Tibial nerve (tissue), 4 donors: Measurements from ENCODE around the gene TTC39B. TPM values are rescaled to one million over a fixed set of nuclear protein-coding genes. Genes with fewer than 3 reads are reported as not detected.
A peak's percentile ranks its signal among the peaks of the same experiment; 100 is the strongest.

Experiments used
- DNase-seq, 2 donors: peaks; one replicate each; pipeline ENCODE4 v3.0.0-alpha.2; 2019; ENCODE audit warnings: low spot score in 2 of 2
- H3K27ac ChIP-seq, 4 donors: fragments of 200-600 bp; sonication (generic) in 3 of 4; one replicate each; pipeline ENCODE4 v1.5.1; 2017 to 2019; ENCODE audit warnings: mild to moderate bottlenecking in 1 of 4
- H3K27me3 ChIP-seq, 2 donors: fragments of 200-600 bp; sonication (generic) in 1 of 2; one replicate each; pipeline versions ENCODE4 v1.5.1 to v1.6.0; 2017 to 2019
- H3K36me3 ChIP-seq, 3 donors: fragments of 200-600 bp; sonication (generic); one replicate each; pipeline ENCODE4 v1.5.1; 2018 to 2019
- H3K4me1 ChIP-seq, 4 donors: fragments of 200-600 bp; sonication (generic) in 3 of 4; one replicate each; pipeline ENCODE4 v1.5.1; 2017 to 2019
- H3K4me3 ChIP-seq, 4 donors: fragments of 200-600 bp; sonication (generic) in 3 of 4; one replicate each; pipeline ENCODE4 v1.5.1; 2017 to 2019; ENCODE audit warnings: mild to moderate bottlenecking in 1 of 4, moderate library complexity in 1 of 4
- H3K9me3 ChIP-seq, 4 donors: fragments of 200-600 bp; sonication (generic) in 3 of 4; one replicate each; pipeline ENCODE4 v1.5.1; 2017 to 2019
- EP300 ChIP-seq, 2 donors: sonication (generic); formaldehyde crosslinking; IDR thresholded peaks; one replicate each; pipeline ENCODE4 v1.6.1; 2017; ENCODE audit warnings: antibody characterized with exemption in 2 of 2, mild to moderate bottlenecking in 1 of 2
- POLR2A ChIP-seq, 2 donors: fragments of 450-650 bp; IDR thresholded peaks; one replicate each; pipeline ENCODE4 v1.6.1; 2017; ENCODE audit warnings: antibody characterized with exemption in 2 of 2, mild to moderate bottlenecking in 2 of 2, moderate library complexity in 2 of 2
- WGBS, 2 donors: methylation state at CpG; one replicate each; pipeline ENCODE4 v1.1.5; 2018; 5-methylcytosine and 5-hydroxymethylcytosine counted together
- total RNA-seq, 4 donors: library from RNA; depleted of rRNA; stranded (reverse); fragments of >200 nt; gene quantifications; one replicate each; pipeline ENCODE4 v1.1.0, GENCODE V29; 2016
- TF ChIP-seq, protein P1 (sequence below), 5 experiments: fragments of 200-600 bp in 3 of 5; fragments of 450-650 bp in 2 of 5; sonication (generic) in 3 of 5; IDR thresholded peaks; one replicate each; pipeline ENCODE4 v1.5.1; 2016 to 2019; ENCODE audit warnings: antibody characterized with exemption in 5 of 5, mild to moderate bottlenecking in 3 of 5, moderate library complexity in 2 of 5

TTC39B gene
- total RNA-seq, 4 donors from 2014 or later, result 5.4 to 8.8 (median 7.5) TPM

GRCh38 chr9:15277400-15278090, 29.5 kb downstream of the TTC39B start:
- no peak for DNase-seq
- H3K4me1 ChIP-seq, result peaks cover 0 to 10% (median 0%) of the 10 kb centered on the region in 4 donors
- H3K36me3 ChIP-seq, result no peaks in the 10 kb centered on the region
- TF ChIP-seq, protein P1, sequence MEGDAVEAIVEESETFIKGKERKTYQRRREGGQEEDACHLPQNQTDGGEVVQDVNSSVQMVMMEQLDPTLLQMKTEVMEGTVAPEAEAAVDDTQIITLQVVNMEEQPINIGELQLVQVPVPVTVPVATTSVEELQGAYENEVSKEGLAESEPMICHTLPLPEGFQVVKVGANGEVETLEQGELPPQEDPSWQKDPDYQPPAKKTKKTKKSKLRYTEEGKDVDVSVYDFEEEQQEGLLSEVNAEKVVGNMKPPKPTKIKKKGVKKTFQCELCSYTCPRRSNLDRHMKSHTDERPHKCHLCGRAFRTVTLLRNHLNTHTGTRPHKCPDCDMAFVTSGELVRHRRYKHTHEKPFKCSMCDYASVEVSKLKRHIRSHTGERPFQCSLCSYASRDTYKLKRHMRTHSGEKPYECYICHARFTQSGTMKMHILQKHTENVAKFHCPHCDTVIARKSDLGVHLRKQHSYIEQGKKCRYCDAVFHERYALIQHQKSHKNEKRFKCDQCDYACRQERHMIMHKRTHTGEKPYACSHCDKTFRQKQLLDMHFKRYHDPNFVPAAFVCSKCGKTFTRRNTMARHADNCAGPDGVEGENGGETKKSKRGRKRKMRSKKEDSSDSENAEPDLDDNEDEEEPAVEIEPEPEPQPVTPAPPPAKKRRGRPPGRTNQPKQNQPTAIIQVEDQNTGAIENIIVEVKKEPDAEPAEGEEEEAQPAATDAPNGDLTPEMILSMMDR (IDR thresholded peaks at IDR 0.05), result peak in 4 of 5 experiments; percentile 28 to 53 (median 39)
- TF ChIP-seq EP300 (IDR thresholded peaks at IDR 0.05) (no peak), POLR2A (IDR thresholded peaks at IDR 0.05) (no peak)
- peak overlapping the region in 1 of 4 donors; percentile 12 for H3K27ac ChIP-seq
- no peaks in the 10 kb centered on the region for H3K27me3 ChIP-seq
- no peak overlapping the region for H3K4me3 ChIP-seq
- H3K9me3 ChIP-seq, result no peaks in the 10 kb centered on the region
- 46 to 54% methylated on average over 9 of the region's 9 CpGs for WGBS, 2 donors

- Histone ChIP-seq H3K4me1 (peaks cover 0 to 10% (median 0%) of the 10 kb centered on the region in 4 donors), H3K27ac (no peak overlapping the region), H3K9me3 (no peaks in the 10 kb centered on the region), H3K27me3 (no peaks in the 10 kb centered on the region), H3K4me3 (no peak overlapping the region), H3K36me3 (no peaks in the 10 kb centered on the region)
- DNase-seq, result no peak
- TF ChIP-seq EP300 (IDR thresholded peaks at IDR 0.05) (no peak), POLR2A (IDR thresholded peaks at IDR 0.05) (no peak)
- TF ChIP-seq, protein P1 (IDR thresholded peaks at IDR 0.05), result no peak
- WGBS, 2 donors, result 87 to 91% methylated on average over 4 of the region's 4 CpGs
Observed at GRCh38 chr9:15276328-15276938, 30.6 kb downstream of the TTC39B start.

DNA sequence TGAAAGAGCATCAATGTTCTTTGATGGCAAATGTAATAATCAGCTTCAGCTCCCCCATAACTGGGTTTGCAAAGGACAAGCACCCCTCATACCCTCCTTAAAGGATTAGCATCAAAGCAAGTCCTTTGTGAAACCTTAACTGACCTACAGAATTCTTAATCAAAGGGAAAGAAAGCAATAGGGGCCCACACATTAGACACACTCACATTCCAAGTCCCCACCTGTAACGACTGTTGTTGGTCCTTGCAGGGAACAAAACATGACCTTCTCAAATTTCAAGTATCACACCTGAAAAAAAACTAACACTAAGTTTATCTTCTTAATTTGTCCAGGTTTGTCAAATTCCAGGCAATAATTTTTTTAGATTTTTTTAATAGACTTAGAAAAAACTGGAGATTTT, 32.6 kb downstream of the TTC39B start:
- Histone ChIP-seq H3K4me3 (no peak overlapping the region), H3K27me3 (no peaks in the 10 kb centered on the region), H3K9me3 (no peaks in the 10 kb centered on the region), H3K4me1 (peaks cover 0 to 10% (median 0%) of the 10 kb centered on the region in 4 donors), H3K27ac (no peak overlapping the region), H3K36me3 (no peaks in the 10 kb centered on the region)
- no peak for DNase-seq
- no peak for TF ChIP-seq POLR2A (IDR thresholded peaks at IDR 0.05)
- TF ChIP-seq, protein P1 (IDR thresholded peaks at IDR 0.05), result no peak
- WGBS, 2 donors, result 66 to 81% methylated on average over 1 of the region's 1 CpG

DNA sequence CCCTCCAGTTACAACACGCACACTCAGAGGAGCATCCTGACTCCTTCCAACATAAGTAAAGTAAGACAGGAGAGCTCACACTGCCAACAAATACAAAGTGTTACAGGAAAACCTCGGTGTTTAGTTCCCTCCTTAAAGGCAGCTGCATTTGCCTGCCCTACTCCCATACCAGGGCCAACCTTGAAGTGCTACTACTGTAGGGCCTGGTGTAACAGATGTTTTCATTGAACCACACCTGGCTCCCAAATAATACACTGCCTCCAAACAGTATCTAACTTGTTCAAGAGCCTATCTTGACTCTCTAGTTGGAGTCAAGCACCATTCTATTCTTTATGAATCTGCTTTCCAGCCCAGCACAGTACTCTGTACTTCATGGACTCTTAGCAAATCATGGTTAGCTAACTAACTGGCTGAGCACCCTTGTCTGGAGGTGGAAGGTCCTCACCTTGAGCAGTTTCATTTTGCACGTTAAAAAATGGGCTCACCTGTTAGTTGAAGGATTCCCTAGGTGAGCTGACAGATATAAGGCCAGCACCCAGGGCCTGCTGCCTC, 34.6 kb downstream of the TTC39B start:
- no peak overlapping the region for H3K27ac ChIP-seq
- no peak for DNase-seq
- no peaks in the 10 kb centered on the region for H3K36me3 ChIP-seq
- peaks cover 0 to 4% (median 0%) of the 10 kb centered on the region in 4 donors for H3K4me1 ChIP-seq
- TF ChIP-seq, protein P1 (IDR thresholded peaks at IDR 0.05), result no peak
- TF ChIP-seq EP300 (IDR thresholded peaks at IDR 0.05) (no peak), POLR2A (IDR thresholded peaks at IDR 0.05) (no peak)
- H3K27me3 ChIP-seq, result no peaks in the 10 kb centered on the region
- 65 to 67% methylated on average over 3 of the region's 3 CpGs for WGBS, 2 donors
- no peak overlapping the region for H3K4me3 ChIP-seq
- no peaks in the 10 kb centered on the region for H3K9me3 ChIP-seq

DNA sequence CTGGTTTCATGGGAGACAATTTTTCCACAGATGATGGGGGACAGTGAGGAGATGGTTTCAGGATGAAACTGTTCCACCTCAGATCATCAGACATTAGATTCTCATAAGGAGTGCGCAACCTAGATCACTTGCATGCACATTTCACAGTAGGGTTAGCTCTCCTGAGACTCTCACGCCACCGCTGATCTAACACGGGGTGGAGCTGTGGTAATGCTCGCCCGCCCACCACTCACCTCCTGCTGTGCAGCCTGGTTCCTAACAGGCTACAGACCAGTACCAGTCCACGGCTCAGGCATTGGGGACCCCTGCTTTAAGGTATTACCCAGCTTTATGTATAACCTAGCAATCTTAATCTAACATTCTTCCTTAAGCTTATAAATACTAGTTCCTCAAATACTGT, 35.6 kb downstream of the TTC39B start:
- DNase-seq, result no peak
- Histone ChIP-seq H3K4me3 (no peak overlapping the region), H3K4me1 (no peaks in the 10 kb centered on the region), H3K36me3 (no peaks in the 10 kb centered on the region), H3K27me3 (no peaks in the 10 kb centered on the region), H3K9me3 (no peaks in the 10 kb centered on the region), H3K27ac (no peak overlapping the region)
- 89 to 90% methylated on average over 7 of the region's 7 CpGs for WGBS, 2 donors
- TF ChIP-seq POLR2A (IDR thresholded peaks at IDR 0.05), result no peak
- TF ChIP-seq EP300 (IDR thresholded peaks at IDR 0.05), result no peak
- TF ChIP-seq, protein P1 (IDR thresholded peaks at IDR 0.05), result no peak
